ENCODE results near the gene SOD3.

Gene SOD3

DNA sequence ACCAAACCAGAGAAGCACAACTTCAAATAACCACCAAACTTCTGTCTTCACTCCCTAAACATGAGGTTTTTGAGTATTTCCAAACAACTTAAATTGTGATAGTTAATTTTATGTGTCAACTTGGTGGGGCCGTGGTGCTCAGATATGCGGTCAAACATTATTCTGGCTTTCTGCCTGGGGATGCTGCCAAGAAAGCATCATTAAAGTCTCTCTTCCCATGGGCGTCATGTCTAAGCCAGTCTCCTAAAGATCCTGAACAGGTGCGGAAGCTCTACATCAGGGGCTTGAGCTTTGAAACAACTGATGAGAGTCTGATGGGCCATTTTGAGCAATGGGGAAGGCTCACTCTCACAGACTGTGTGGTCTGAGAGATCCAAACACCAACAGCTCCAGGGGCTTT, 24.1 kb upstream of the SOD3 start:
- Histone ChIP-seq H3K27me3 (ENCODE audit: insufficient read depth, low read depth, severe bottlenecking) (no peaks in the 10 kb centered on the region), H3K9me3 (ENCODE audit: severe bottlenecking) (no peaks in the 10 kb centered on the region), H3K27ac (no peak overlapping the region; the same call in 1 of the 2 replicates), H3K36me3 (no peaks in the 10 kb centered on the region), H3K4me3 (ENCODE audit: low read depth, low read length) (no peak overlapping the region)
- TF ChIP-seq, protein P1, sequence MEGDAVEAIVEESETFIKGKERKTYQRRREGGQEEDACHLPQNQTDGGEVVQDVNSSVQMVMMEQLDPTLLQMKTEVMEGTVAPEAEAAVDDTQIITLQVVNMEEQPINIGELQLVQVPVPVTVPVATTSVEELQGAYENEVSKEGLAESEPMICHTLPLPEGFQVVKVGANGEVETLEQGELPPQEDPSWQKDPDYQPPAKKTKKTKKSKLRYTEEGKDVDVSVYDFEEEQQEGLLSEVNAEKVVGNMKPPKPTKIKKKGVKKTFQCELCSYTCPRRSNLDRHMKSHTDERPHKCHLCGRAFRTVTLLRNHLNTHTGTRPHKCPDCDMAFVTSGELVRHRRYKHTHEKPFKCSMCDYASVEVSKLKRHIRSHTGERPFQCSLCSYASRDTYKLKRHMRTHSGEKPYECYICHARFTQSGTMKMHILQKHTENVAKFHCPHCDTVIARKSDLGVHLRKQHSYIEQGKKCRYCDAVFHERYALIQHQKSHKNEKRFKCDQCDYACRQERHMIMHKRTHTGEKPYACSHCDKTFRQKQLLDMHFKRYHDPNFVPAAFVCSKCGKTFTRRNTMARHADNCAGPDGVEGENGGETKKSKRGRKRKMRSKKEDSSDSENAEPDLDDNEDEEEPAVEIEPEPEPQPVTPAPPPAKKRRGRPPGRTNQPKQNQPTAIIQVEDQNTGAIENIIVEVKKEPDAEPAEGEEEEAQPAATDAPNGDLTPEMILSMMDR (IDR thresholded peaks at IDR 0.05; ENCODE audit: low read depth, low read length) = no peak
- DNase-seq = no peak

DNA sequence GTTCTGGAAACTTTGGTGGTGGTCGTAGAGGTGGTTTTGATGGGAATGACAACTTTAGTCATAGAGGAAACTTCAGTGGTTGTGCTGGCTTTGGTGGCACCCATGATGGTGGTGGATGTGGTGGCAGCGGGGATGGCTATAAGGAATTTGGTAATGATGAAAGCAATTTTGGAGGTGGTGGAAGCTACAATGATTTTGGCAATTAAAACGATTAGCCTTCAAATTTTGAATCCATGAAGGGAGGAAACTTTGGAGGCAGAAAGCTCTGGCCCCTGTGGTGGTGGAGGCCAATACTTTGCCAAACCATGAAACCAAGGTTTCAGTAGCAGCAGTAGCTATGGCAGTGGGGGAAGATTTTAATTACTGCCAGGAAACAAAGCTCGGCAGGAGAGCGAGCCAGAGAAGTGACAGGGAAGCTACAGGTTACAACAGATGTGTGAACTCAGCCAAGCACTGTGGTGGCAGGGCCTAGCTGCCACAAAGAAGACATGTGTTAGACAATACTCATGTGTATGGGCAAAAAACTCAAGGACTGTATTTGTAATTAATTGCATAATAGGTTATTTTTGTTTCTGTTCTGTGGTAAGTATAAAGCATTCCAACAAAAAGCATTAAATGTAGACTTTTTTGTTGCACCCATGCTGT, 23.2 kb upstream of the SOD3 start:
- Histone ChIP-seq H3K27ac (no peak overlapping the region), H3K36me3 (no peaks in the 10 kb centered on the region), H3K9me3 (ENCODE audit: severe bottlenecking) (no peaks in the 10 kb centered on the region), H3K27me3 (ENCODE audit: insufficient read depth, low read depth, severe bottlenecking) (no peaks in the 10 kb centered on the region), H3K4me3 (ENCODE audit: low read depth, low read length) (no peak overlapping the region)
- no peak for DNase-seq
- TF ChIP-seq, protein P1 (IDR thresholded peaks at IDR 0.05; ENCODE audit: low read depth, low read length) = no peak

DNA sequence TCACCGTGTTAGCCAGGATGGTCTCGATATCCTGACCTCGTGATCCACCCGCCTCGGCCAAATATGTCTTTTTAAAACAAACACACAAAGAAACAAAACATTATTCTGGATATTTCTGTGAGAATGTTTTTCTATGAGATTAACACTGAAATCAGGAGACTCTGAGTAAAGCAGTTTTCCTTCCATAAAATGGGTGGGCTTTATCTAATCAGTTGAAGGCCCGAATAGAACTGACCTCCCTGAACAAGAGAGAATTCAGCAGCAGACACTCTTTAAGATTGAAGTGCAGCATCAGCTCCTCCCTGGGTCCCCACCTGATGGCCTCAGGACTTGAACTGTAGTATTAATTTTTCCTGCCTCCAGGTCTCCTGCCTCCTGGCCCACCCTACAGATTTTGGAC, 22.4 kb upstream of the SOD3 start:
- TF ChIP-seq, protein P1 (IDR thresholded peaks at IDR 0.05; ENCODE audit: low read depth, low read length) = no peak
- Histone ChIP-seq H3K27me3 (ENCODE audit: insufficient read depth, low read depth, severe bottlenecking) (no peaks in the 10 kb centered on the region), H3K9me3 (ENCODE audit: severe bottlenecking) (no peaks in the 10 kb centered on the region), H3K4me3 (ENCODE audit: low read depth, low read length) (no peak overlapping the region), H3K36me3 (no peaks in the 10 kb centered on the region), H3K27ac (no peak overlapping the region)
- DNase-seq = no peak

DNA sequence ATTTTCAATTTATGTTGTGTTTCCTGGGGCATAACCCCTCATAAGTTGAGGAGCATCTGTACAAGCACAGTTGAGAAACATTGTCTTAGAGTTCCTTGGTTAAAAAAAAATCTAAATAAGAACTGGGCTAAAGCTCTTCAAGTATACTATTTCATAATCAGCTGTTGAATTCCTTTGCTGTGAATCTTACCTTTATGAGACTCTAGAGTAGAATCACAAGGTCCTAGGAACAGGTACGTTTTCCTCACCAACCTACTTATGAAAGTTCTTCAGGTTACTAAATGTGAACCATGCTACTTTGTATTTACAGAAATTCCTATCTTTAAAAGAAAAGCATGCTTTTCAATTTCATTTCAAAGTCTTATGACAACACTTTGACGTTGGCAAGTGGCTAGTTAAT, 20.9 kb upstream of the SOD3 start:
- no peak overlapping the region for H3K4me3 ChIP-seq (ENCODE audit: low read depth, low read length)

DNA sequence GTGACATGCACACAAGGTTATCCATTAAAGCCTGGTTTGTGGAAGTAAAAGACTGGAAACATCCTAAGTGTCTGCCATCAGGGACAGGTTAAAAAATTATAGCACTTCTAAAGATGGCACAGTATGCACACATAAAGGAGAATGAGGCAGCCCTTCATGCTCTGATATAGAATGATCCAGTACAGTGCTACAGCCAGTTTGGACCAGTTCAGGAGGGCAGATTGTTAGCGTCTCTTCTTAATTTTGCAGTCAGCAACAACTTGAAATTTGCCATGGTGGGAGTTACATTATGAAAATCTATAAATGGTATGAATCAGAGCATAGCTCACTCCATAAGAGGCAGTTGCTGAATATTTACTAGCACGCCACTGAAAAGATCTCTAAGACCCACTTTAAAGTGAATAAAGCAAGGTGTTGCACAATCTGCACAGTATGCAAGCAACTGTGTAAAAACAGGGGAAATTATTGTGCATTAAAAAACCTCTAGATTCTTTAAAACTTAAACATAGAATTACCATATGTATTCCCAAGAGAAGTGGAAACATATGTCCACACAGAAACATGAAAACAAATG, 20.3 kb upstream of the SOD3 start:
- DNase-seq = no peak
- H3K9me3 ChIP-seq (ENCODE audit: severe bottlenecking) = no peaks in the 10 kb centered on the region
- no peaks in the 10 kb centered on the region for H3K36me3 ChIP-seq
- no peak overlapping the region for H3K4me3 ChIP-seq (ENCODE audit: low read depth, low read length)
- TF ChIP-seq, protein P1 (IDR thresholded peaks at IDR 0.05; ENCODE audit: low read depth, low read length) = no peak
- H3K27me3 ChIP-seq (ENCODE audit: insufficient read depth, low read depth, severe bottlenecking) = no peaks in the 10 kb centered on the region
- no peak overlapping the region for H3K27ac ChIP-seq

More for the DNA sequence above, 20.9 kb upstream of the SOD3 start:
- Histone ChIP-seq H3K27ac (no peak overlapping the region), H3K9me3 (ENCODE audit: severe bottlenecking) (no peaks in the 10 kb centered on the region), H3K36me3 (no peaks in the 10 kb centered on the region), H3K27me3 (ENCODE audit: insufficient read depth, low read depth, severe bottlenecking) (no peaks in the 10 kb centered on the region)
- TF ChIP-seq, protein P1 (IDR thresholded peaks at IDR 0.05; ENCODE audit: low read depth, low read length) = no peak
- DNase-seq = no peak

DNA sequence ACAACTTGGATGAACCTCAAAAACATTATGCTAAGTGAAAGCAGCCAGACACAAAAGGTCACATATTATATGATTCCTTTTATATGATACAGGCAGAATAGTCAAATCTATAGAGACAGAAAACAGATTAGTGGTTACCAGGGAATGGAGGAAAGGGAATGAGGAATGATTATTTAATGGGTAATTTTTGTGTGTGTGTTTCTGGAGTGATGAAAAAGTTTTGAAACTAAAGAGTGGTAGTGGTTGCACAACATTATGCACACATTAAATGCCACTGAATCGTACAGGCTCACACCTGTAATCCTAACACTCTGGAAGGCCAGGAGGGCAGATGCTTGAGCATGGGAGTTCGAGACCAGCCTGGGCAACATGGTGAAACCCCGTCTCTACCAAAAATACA, 19.6 kb upstream of the SOD3 start:
- TF ChIP-seq, protein P1 (IDR thresholded peaks at IDR 0.05; ENCODE audit: low read depth, low read length) = no peak
- no peak overlapping the region for H3K27ac ChIP-seq

More for the DNA sequence above, 19.6 kb upstream of the SOD3 start:
- DNase-seq = no peak
- H3K4me3 ChIP-seq (ENCODE audit: low read depth, low read length) = no peak overlapping the region
- no peaks in the 10 kb centered on the region for H3K36me3 ChIP-seq
- no peaks in the 10 kb centered on the region for H3K9me3 ChIP-seq (ENCODE audit: severe bottlenecking)
- H3K27me3 ChIP-seq (ENCODE audit: insufficient read depth, low read depth, severe bottlenecking) = no peaks in the 10 kb centered on the region
